Fibroblast of lung (primary cell): ENCODE measurements around the gene EFS.

Experiments used
- CTCF ChIP-seq, 2 donors: IDR thresholded peaks in 1 of 2; conservative IDR thresholded peaks in 1 of 2; 1 replicate in 1 of 2; 2 replicates in 1 of 2; pipeline ENCODE4 v1.5.1; 2011 to 2012; ENCODE audit warnings: low read length in 2 of 2, control low read depth in 1 of 2, inconsistent platforms in 1 of 2, low read depth in 1 of 2, mild to moderate bottlenecking in 1 of 2
- EZH2 ChIP-seq: IDR thresholded peaks from 2 replicates; pipeline ENCODE4 v1.5.1; 2012; ENCODE audit warnings: low read length, control low read depth, mild to moderate bottlenecking; ENCODE audit errors: missing control alignments

- no peak for TF ChIP-seq CTCF (conservative IDR thresholded peaks at IDR 0.05 in 1 of 2, IDR thresholded peaks at IDR 0.05 in 1 of 2; ENCODE audit: low read depth in 1 of 2, low read length in 2 of 2)
- no peak for TF ChIP-seq EZH2
Observed at GRCh38 chr14:23408307-23408630, 43.3 kb upstream of the EFS start.
